GM12864 (cell line): ENCODE data around the gene OR10D3.
"Not testable (repeated sequence)": the region's sequence is repeated elsewhere in the genome, so short reads cannot be mapped to it uniquely, and the experiment has no call there.

Source experiments
- DNase-seq: peaks from one replicate; pipeline ENCODE4 v3.0.0-alpha.2; 2011; ENCODE audit warnings: low read depth
- H3K4me3 ChIP-seq: 2 replicates; pipeline ENCODE4 v1.5.1; 2011; ENCODE audit warnings: mild to moderate bottlenecking, low read depth, low read length, control low read depth
- CTCF ChIP-seq: IDR thresholded peaks from 2 replicates; pipeline ENCODE4 v1.5.1; 2011; ENCODE audit warnings: low read depth, mild to moderate bottlenecking, moderate library complexity, low read length, control low read depth, inconsistent platforms; ENCODE audit errors: missing control alignments

The OR10D3 gene

GRCh38 chr11:124219126-124219525 is 36.0 kb downstream of the OR10D3 start:
- no peak for DNase-seq
- no peak overlapping the region for H3K4me3 ChIP-seq
- TF ChIP-seq CTCF, result no peak

- no peak overlapping the region for H3K4me3 ChIP-seq
- no peak for TF ChIP-seq CTCF
- no peak for DNase-seq
Observed at GRCh38 chr11:124222407-124222806, 39.3 kb downstream of the OR10D3 start.

GRCh38 chr11:124224618-124225423 is 41.7 kb downstream of the OR10D3 start:
- DNase-seq, H3K4me3 ChIP-seq: not testable (repeated sequence)

GRCh38 chr11:124225471-124225870 is 42.3 kb downstream of the OR10D3 start:
- DNase-seq, result no peak
- no peak overlapping the region for H3K4me3 ChIP-seq
- TF ChIP-seq CTCF, result no peak

GRCh38 chr11:124233376-124233775 is 50.2 kb downstream of the OR10D3 start:
- no peak for TF ChIP-seq CTCF
- no peak overlapping the region for H3K4me3 ChIP-seq
- DNase-seq, result no peak
